Ureter (tissue), 1 donor: ENCODE measurements around the gene ARHGAP8. TPM values are rescaled to one million over a fixed set of nuclear protein-coding genes. Genes with fewer than 3 reads are reported as not detected.
"Not testable (repeated sequence)": the region's sequence is repeated elsewhere in the genome, so short reads cannot be mapped to it uniquely, and the experiment has no call there.

Experiments used
- DNase-seq: peaks from one replicate; pipeline ENCODE4 v3.0.0-alpha.2; 2020; ENCODE audit warnings: low spot score
- total RNA-seq: library from RNA; stranded (reverse); gene quantifications from one replicate; pipeline ENCODE4 v1.2.4, GENCODE V29; 2023
- donor health status: DM: yes; HTN: yes; CAD: no.

The ARHGAP8 gene
- total RNA-seq, 1 donor from 2014 or later, result 33.7 TPM

GRCh38 chr22:44825310-44826150 lies 73.2 kb downstream of the ARHGAP8 start:
- DNase-seq, result no peak

- no peak for DNase-seq
Observed at GRCh38 chr22:44827666-44828190, 75.4 kb downstream of the ARHGAP8 start.

GRCh38 chr22:44828193-44828592 lies 75.8 kb downstream of the ARHGAP8 start:
- DNase-seq, result no peak

GRCh38 chr22:44831885-44832284 lies 79.5 kb downstream of the ARHGAP8 start:
- DNase-seq, result no peak

- no peak for DNase-seq
Observed at GRCh38 chr22:44834065-44834464, 81.7 kb downstream of the ARHGAP8 start.

- no peak for DNase-seq
Observed at GRCh38 chr22:44837481-44837880, 85.1 kb downstream of the ARHGAP8 start.

- no peak for DNase-seq
Observed at GRCh38 chr22:44838316-44839016, 86.1 kb downstream of the ARHGAP8 start.

GRCh38 chr22:44839061-44839460 lies 86.7 kb downstream of the ARHGAP8 start:
- no peak for DNase-seq

- no peak for DNase-seq
Observed at GRCh38 chr22:44839721-44840120, 87.3 kb downstream of the ARHGAP8 start.

GRCh38 chr22:44840611-44841322 lies 88.4 kb downstream of the ARHGAP8 start:
- DNase-seq, result no peak

GRCh38 chr22:44842417-44842816 lies 90.0 kb downstream of the ARHGAP8 start:
- DNase-seq, result no peak

- no peak for DNase-seq
Observed at GRCh38 chr22:44845191-44845590, 92.8 kb downstream of the ARHGAP8 start.

GRCh38 chr22:44845796-44846720 lies 93.7 kb downstream of the ARHGAP8 start:
- no peak for DNase-seq

- DNase-seq, result no peak
Observed at GRCh38 chr22:44846726-44847275, 94.4 kb downstream of the ARHGAP8 start.

- DNase-seq, result no peak
Observed at GRCh38 chr22:44847380-44847779, 95.0 kb downstream of the ARHGAP8 start.

- no peak for DNase-seq
Observed at GRCh38 chr22:44847892-44848291, 95.5 kb downstream of the ARHGAP8 start.

- DNase-seq, result no peak
Observed at GRCh38 chr22:44848296-44848741, 95.9 kb downstream of the ARHGAP8 start.

- DNase-seq, result no peak
Observed at GRCh38 chr22:44848791-44849420, 96.5 kb downstream of the ARHGAP8 start.

- DNase-seq, result no peak
Observed at GRCh38 chr22:44850946-44851345, 98.6 kb downstream of the ARHGAP8 start.

- DNase-seq, result not testable (repeated sequence)
Observed at GRCh38 chr22:44854641-44855040, 102.3 kb downstream of the ARHGAP8 start.
